CD4-positive, alpha-beta memory T cell (primary cell): ENCODE data around the gene RPL14. TPM values are rescaled to one million over a fixed set of nuclear protein-coding genes. Genes with fewer than 3 reads are reported as not detected.
"Not testable (repeated sequence)": the region's sequence is repeated elsewhere in the genome, so short reads cannot be mapped to it uniquely, and the experiment has no call there.

Experiments used
- CTCF ChIA-PET: fragments of 350-600 bp; sonication (Branson Sonifier 250); formaldehyde crosslinking; loops from one replicate; lab custom pipeline; 2021; ENCODE audit warnings: inconsistent platforms; ENCODE audit not compliant: partially characterized antibody; lab: Charles Lee
- POLR2A ChIA-PET: fragments of 350-600 bp; sonication (Branson Sonifier 250); formaldehyde crosslinking; loops from one replicate; lab custom pipeline; 2021; ENCODE audit not compliant: partially characterized antibody; lab: Charles Lee
- DNase-seq, 5 donors: peaks; one replicate each; pipeline versions ENCODE4 v3.0.0 to v3.0.0-alpha.2; 2020 to 2022; ENCODE audit warnings: mixed read lengths in 1 of 5
- H3K27ac ChIP-seq: one replicate; pipeline ENCODE4 v1.7.0; 2013; ENCODE audit warnings: low read depth, low read length
- H3K27me3 ChIP-seq: 2 replicates; pipeline ENCODE4 v1.7.0; 2013; ENCODE audit warnings: mild to moderate bottlenecking, low read length, moderate library complexity; ENCODE audit not compliant: insufficient read depth
- H3K36me3 ChIP-seq: 2 replicates; pipeline ENCODE4 v1.7.0; 2013; ENCODE audit warnings: mild to moderate bottlenecking, low read length, moderate library complexity; ENCODE audit not compliant: insufficient read depth
- H3K4me1 ChIP-seq: 2 replicates; pipeline ENCODE4 v1.7.0; 2013; ENCODE audit warnings: mild to moderate bottlenecking, low read length, moderate library complexity; ENCODE audit not compliant: insufficient read depth
- H3K4me3 ChIP-seq, 2 donors: one replicate each; pipeline ENCODE4 v1.7.0; 2013; ENCODE audit warnings: low read length in 2 of 2, mild to moderate bottlenecking in 1 of 2
- H3K9me3 ChIP-seq, 2 donors: one replicate each; pipeline ENCODE4 v1.7.0; 2013; ENCODE audit warnings: low read length in 2 of 2, control low read depth in 1 of 2; ENCODE audit not compliant: control insufficient read depth in 1 of 2
- H3K27ac Mint-ChIP-seq, 7 donors: one replicate each; pipeline ENCODE4 v1.8.0; 2020 to 2021; ENCODE audit warnings: mixed read lengths in 7 of 7, mild to moderate bottlenecking in 6 of 7, inconsistent platforms in 3 of 7, moderate library complexity in 3 of 7
- H3K27me3 Mint-ChIP-seq, 2 donors: one replicate each; pipeline ENCODE4 v1.8.0; 2020 to 2021; ENCODE audit warnings: mixed read lengths in 2 of 2
- H3K36me3 Mint-ChIP-seq, 2 donors: one replicate each; pipeline ENCODE4 v1.8.0; 2020 to 2021; ENCODE audit warnings: mixed read lengths in 2 of 2, inconsistent platforms in 1 of 2, mild to moderate bottlenecking in 1 of 2
- H3K4me1 Mint-ChIP-seq, 4 donors: one replicate each; pipeline ENCODE4 v1.8.0; 2020 to 2021; ENCODE audit warnings: mixed read lengths in 4 of 4, mild to moderate bottlenecking in 1 of 4
- H3K4me3 Mint-ChIP-seq, 8 donors: one replicate each; pipeline ENCODE4 v1.8.0; 2020 to 2021; ENCODE audit warnings: mixed read lengths in 8 of 8, mild to moderate bottlenecking in 7 of 8, moderate library complexity in 6 of 8, inconsistent platforms in 3 of 8
- H3K9me3 Mint-ChIP-seq, 8 donors: one replicate each; pipeline ENCODE4 v1.8.0; 2020 to 2021; ENCODE audit warnings: mixed read lengths in 8 of 8, mild to moderate bottlenecking in 5 of 8, inconsistent platforms in 3 of 8, moderate library complexity in 1 of 8
- intact Hi-C: fragments of 100-400 bp; cut with micrococcal nuclease; formaldehyde crosslinking; loops from one replicate; pipeline ENCODE4 v1.15.1; 2023
- polyA plus RNA-seq, 2 donors: library from polyadenylated mRNA; unstranded; fragments of 300-500 nt; fragmentation: Illumina TruSeq; gene quantifications; one replicate each; pipeline ENCODE4 v1.2.3, GENCODE V29; 2021
- total RNA-seq, 2 experiments: library from RNA; stranded (reverse); gene quantifications; one replicate each; pipeline ENCODE4 v1.2.3, GENCODE V29; 2021

Gene RPL14
- total and polyA plus RNA-seq, 4 experiments from 2014 or later: 1,004 to 2,785 (median 2,169) TPM

DNA sequence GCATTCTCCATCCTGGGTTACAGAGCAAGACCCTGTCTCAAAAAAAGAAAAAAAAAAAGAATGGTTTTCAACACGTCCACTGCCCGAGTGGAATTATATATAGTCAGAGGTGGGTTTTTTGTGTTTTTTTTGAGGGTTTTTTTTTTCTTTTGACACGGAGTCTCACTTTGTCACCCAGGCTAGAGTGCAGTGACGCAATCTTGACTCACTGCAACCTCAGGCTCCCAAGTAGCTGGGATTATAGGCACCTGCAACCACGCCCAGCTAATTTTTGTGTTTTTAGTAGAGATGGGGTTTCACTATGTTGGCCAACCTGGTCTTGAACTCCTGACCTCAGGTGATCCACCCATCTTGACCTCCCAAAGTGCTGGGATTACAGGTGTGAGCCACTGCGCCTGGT is 3.3 kb downstream of the RPL14 start:
- peaks cover 42% of the 10 kb centered on the region for H3K36me3 ChIP-seq
- Mint-ChIP-seq H3K36me3 (peaks cover 51 to 68% of the 10 kb centered on the region in 2 donors), H3K27ac (peak overlapping the region in 2 of 7 donors; percentile 9 to 46), H3K4me1 (peaks cover 33 to 74% (median 46%) of the 10 kb centered on the region in 4 donors)
- H3K27ac ChIP-seq, H3K9me3 Mint-ChIP-seq, H3K4me3 Mint-ChIP-seq, CTCF ChIA-PET, H3K27me3 Mint-ChIP-seq, DNase-seq, intact Hi-C loops, H3K27me3 ChIP-seq, H3K9me3 ChIP-seq, H3K4me3 ChIP-seq: not testable (repeated sequence)
- peaks cover 55% of the 10 kb centered on the region for H3K4me1 ChIP-seq
- POLR2A ChIA-PET: interaction anchor here (1.1 to 2.1 kb wide), 2 partner anchors 16 to 45 kb away, joined by 5 to 6 read pairs; partner anchors contain the start of genes ZNF619 and ZNF620

DNA sequence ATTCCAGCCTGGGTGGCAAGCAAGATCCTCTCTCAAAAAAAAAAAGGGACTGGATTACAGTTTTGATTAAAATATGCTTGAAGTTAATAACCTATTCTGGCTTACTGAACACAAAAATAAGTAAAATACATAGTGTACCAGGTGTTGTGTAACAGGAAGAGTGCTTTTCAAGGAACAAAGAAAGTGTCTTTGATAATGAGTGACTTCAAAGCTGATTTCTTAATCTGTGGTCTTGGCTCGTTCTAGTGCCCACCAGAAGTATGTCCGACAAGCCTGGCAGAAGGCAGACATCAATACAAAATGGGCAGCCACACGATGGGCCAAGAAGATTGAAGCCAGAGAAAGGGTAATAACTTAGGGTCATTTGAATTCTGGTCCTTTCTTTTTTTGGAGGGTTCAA is 4.0 kb downstream of the RPL14 start:
- H3K4me3 Mint-ChIP-seq: no peak overlapping the region
- H3K27ac Mint-ChIP-seq: peak overlapping the region in 4 of 7 donors; percentile 9 to 70 (median 38)
- no peaks in the 10 kb centered on the region for H3K27me3 ChIP-seq
- H3K4me3 ChIP-seq: no peak overlapping the region
- CTCF ChIA-PET: no interaction called here
- H3K36me3 ChIP-seq: peaks cover 42% of the 10 kb centered on the region
- no peaks in the 10 kb centered on the region for H3K9me3 ChIP-seq
- peaks cover 52% of the 10 kb centered on the region for H3K4me1 ChIP-seq
- peaks cover 0 to 4% (median 0%) of the 10 kb centered on the region in 8 donors for H3K9me3 Mint-ChIP-seq
- H3K27me3 Mint-ChIP-seq: no peaks in the 10 kb centered on the region
- no peak overlapping the region for H3K27ac ChIP-seq
- POLR2A ChIA-PET: no interaction called here
- intact Hi-C loops: no loop called here
- H3K36me3 Mint-ChIP-seq: peaks cover 53 to 70% of the 10 kb centered on the region in 2 donors
- peaks cover 34 to 70% (median 43%) of the 10 kb centered on the region in 4 donors for H3K4me1 Mint-ChIP-seq
- DNase-seq: no peak

DNA sequence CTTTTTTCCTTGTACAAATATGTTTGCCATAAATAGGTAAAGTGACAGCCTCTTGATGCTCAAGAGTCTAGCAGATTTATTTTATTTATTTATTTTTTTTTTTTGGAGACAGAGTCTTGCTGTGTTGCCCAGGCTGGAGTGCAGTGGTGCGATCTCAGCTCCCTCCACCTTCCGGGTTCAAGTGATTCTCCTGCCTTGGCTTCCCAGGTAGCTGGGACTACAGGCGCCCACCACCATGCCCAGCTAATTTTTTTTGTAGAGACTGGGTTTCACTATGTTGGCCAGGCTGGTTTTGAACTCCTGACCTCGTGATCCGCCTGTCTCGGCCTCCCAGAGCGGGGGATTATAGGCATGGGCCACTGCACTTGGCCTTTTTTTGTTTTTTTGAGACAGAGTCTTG is 5.7 kb downstream of the RPL14 start:
- H3K4me3 ChIP-seq, DNase-seq, CTCF ChIA-PET, H3K27me3 ChIP-seq, H3K4me3 Mint-ChIP-seq, H3K9me3 Mint-ChIP-seq, intact Hi-C loops, H3K27ac ChIP-seq, H3K27me3 Mint-ChIP-seq, H3K9me3 ChIP-seq: not testable (repeated sequence)
- Mint-ChIP-seq H3K36me3 (peaks cover 59 to 64% of the 10 kb centered on the region in 2 donors), H3K4me1 (peaks cover 28 to 56% (median 34%) of the 10 kb centered on the region in 4 donors), H3K27ac (peak overlapping the region in 2 of 7 donors; percentile 35 to 71)
- peaks cover 44% of the 10 kb centered on the region for H3K4me1 ChIP-seq
- H3K36me3 ChIP-seq: peaks cover 42% of the 10 kb centered on the region
- POLR2A ChIA-PET: interaction anchor here (2.8 kb wide), 1 partner anchor 10 kb away, joined by 19 read pairs; no protein-coding TSS in a partner anchor

GRCh38 chr3:40463579-40463978 is 6.4 kb downstream of the RPL14 start:
- ChIA-PET CTCF (no interaction called here), POLR2A (interaction anchor here (2.1 to 2.8 kb wide), 3 partner anchors 11 to 42 kb away, joined by 5 to 19 read pairs (median 9); partner anchors contain the start of gene ZNF620)
- H3K27ac Mint-ChIP-seq: peak overlapping the region; percentile 33 to 91 (median 71)
- H3K4me3 Mint-ChIP-seq: peak overlapping the region in 2 of 8 donors; percentile 31 to 35
- H3K27me3 Mint-ChIP-seq: no peaks in the 10 kb centered on the region
- peaks cover 51 to 57% of the 10 kb centered on the region in 2 donors for H3K36me3 Mint-ChIP-seq
- Histone ChIP-seq H3K27ac (no peak overlapping the region), H3K27me3 (no peaks in the 10 kb centered on the region), H3K4me3 (no peak overlapping the region), H3K36me3 (peaks cover 40% of the 10 kb centered on the region), H3K4me1 (peaks cover 37% of the 10 kb centered on the region), H3K9me3 (no peaks in the 10 kb centered on the region)
- peaks cover 23 to 49% (median 27%) of the 10 kb centered on the region in 4 donors for H3K4me1 Mint-ChIP-seq
- no peak for DNase-seq
- intact Hi-C loops: no loop called here
- no peaks in the 10 kb centered on the region for H3K9me3 Mint-ChIP-seq

DNA sequence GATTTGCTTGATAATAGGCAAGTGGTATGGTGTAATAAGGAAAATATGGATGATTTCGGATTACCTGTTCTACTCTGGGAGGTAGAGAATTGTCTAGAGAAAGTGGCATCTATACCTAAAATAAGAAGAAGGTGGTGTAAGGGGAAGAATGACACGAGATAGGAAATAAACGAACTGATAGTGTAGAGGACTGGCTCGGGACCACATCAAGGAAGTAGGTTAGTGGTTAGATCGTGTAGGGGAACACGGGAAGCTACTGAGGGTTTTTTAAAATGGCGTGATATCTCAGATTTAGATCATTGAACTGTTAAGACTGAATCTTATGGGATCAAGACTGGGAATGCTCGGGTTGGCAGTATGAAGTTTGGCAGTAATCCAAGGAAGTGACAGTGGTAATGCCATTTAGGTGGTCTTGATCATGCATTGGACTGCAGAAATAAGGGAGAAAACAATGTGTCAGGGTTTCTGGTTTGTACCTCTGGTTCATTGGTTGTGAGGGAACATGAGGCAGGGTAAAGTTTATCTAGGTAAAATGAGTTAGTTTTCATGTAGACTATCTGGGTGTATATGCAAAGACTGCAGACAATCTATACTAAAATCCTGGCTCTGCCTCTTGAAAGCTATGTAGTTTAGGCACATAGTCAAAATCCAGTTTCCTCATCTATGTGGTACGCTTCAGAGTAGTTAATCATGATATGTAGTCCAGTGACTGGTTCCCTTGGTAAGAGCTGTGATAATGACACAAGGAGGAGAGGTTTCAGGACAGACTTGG is 7.4 kb downstream of the RPL14 start:
- Histone ChIP-seq H3K9me3 (no peaks in the 10 kb centered on the region), H3K4me3 (no peak overlapping the region), H3K27me3 (no peaks in the 10 kb centered on the region), H3K4me1 (peaks cover 28% of the 10 kb centered on the region), H3K36me3 (peaks cover 33% of the 10 kb centered on the region), H3K27ac (peak overlapping the region; percentile 25)
- Mint-ChIP-seq H3K9me3 (no peaks in the 10 kb centered on the region), H3K36me3 (peaks cover 46 to 49% of the 10 kb centered on the region in 2 donors), H3K4me3 (peak overlapping the region in 7 of 8 donors; percentile 0 to 64 (median 41)), H3K4me1 (peaks cover 20 to 40% (median 22%) of the 10 kb centered on the region in 4 donors), H3K27me3 (no peaks in the 10 kb centered on the region), H3K27ac (peak overlapping the region; percentile 71 to 97 (median 91))
- intact Hi-C loops: no loop called here
- peak; percentile 62 to 74 (median 70) for DNase-seq
- ChIA-PET CTCF (no interaction called here), POLR2A (interaction anchor here (0.6 to 2.8 kb wide), 10 partner anchors 8 to 756 kb away, joined by 3 to 19 read pairs (median 5); partner anchors contain the start of genes ZNF619 and ZNF620)

DNA sequence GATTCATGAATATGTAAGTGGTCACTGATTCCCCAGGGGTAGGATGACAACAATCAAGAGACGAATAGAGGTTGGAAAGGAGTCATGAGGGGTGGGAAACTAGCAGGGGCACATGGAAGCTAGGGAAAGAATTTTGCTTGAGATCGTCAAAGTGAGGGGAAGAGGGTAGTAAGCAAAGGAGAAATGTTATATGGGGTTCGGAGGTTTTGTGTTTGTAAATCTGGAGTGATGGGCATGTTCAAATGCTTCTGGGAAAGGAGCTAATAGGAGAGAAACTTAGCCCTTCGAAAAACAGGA is 7.9 kb downstream of the RPL14 start:
- no peaks in the 10 kb centered on the region for H3K9me3 ChIP-seq
- peaks cover 29% of the 10 kb centered on the region for H3K36me3 ChIP-seq
- POLR2A ChIA-PET: interaction anchor here (0.6 to 2.8 kb wide), 9 partner anchors 8 to 756 kb away, joined by 3 to 19 read pairs (median 5); partner anchors contain the start of genes ZNF619 and ZNF620
- H3K4me3 ChIP-seq: no peak overlapping the region
- no peaks in the 10 kb centered on the region for H3K27me3 ChIP-seq
- H3K9me3 Mint-ChIP-seq: no peaks in the 10 kb centered on the region
- no peaks in the 10 kb centered on the region for H3K27me3 Mint-ChIP-seq
- peaks cover 27% of the 10 kb centered on the region for H3K4me1 ChIP-seq
- peak overlapping the region in 6 of 7 donors; percentile 26 to 95 (median 81) for H3K27ac Mint-ChIP-seq
- peaks cover 46 to 47% of the 10 kb centered on the region in 2 donors for H3K36me3 Mint-ChIP-seq
- DNase-seq: no peak
- no peak overlapping the region for H3K4me3 Mint-ChIP-seq
- H3K27ac ChIP-seq: peak overlapping the region; percentile 25
- CTCF ChIA-PET: no interaction called here
- H3K4me1 Mint-ChIP-seq: peaks cover 20 to 39% (median 22%) of the 10 kb centered on the region in 4 donors
- intact Hi-C loops: no loop called here

GRCh38 chr3:40465456-40465855 is 8.3 kb downstream of the RPL14 start:
- no peak overlapping the region for H3K27ac ChIP-seq
- peak overlapping the region in 6 of 7 donors; percentile 30 to 94 (median 57) for H3K27ac Mint-ChIP-seq
- H3K36me3 ChIP-seq: peaks cover 25% of the 10 kb centered on the region
- H3K27me3 ChIP-seq: no peaks in the 10 kb centered on the region
- ChIA-PET CTCF (no interaction called here), POLR2A (interaction anchor here (0.6 to 2.8 kb wide), 8 partner anchors 9 to 755 kb away, joined by 3 to 19 read pairs (median 5); partner anchors contain the start of gene ZNF620)
- H3K9me3 ChIP-seq: no peaks in the 10 kb centered on the region
- intact Hi-C loops: no loop called here
- H3K4me1 ChIP-seq: peaks cover 23% of the 10 kb centered on the region
- no peak for DNase-seq
- no peak overlapping the region for H3K4me3 ChIP-seq
- H3K4me1 Mint-ChIP-seq: peaks cover 20 to 35% (median 22%) of the 10 kb centered on the region in 4 donors
- peaks cover 43% of the 10 kb centered on the region in 2 donors for H3K36me3 Mint-ChIP-seq
- no peaks in the 10 kb centered on the region for H3K9me3 Mint-ChIP-seq
- no peak overlapping the region for H3K4me3 Mint-ChIP-seq
- H3K27me3 Mint-ChIP-seq: no peaks in the 10 kb centered on the region
